MCF 10A (cell line): ENCODE results near the gene NEAT1. TPM values are rescaled to one million over a fixed set of nuclear protein-coding genes. Genes with fewer than 3 reads are reported as not detected.
A peak's percentile ranks its signal among the peaks of the same experiment; 100 is the strongest.

Experiments used
- BruUV-seq: library from RNA; stranded (reverse); fragments of 400-500 nt; replicated peaks from 2 replicates; lab custom pipeline; 2021; lab: Mats Ljungman, UMichigan
- CTCF ChIA-PET: fragments of 300-600 bp; sonication (Branson Sonifier 250); formaldehyde crosslinking; extraction: SDS; loops from one replicate; lab custom pipeline; 2021; ENCODE audit warnings: antibody characterized with exemption, inconsistent platforms; lab: Yijun Ruan, JAX
- POLR2A ChIA-PET: fragments of 300-600, 350-650 bp; sonication (Branson Sonifier 250); formaldehyde crosslinking; extraction: SDS; loops from one replicate; lab custom pipeline; 2020; ENCODE audit warnings: antibody characterized with exemption, inconsistent platforms; lab: Yijun Ruan, JAX
- DNase-seq: peaks from one replicate; pipeline ENCODE4 v3.0.0-alpha.2; 2018; ENCODE audit not compliant: unreplicated experiment
- H3K27ac Mint-ChIP-seq: one replicate; pipeline ENCODE4 v1.8.0; 2022; ENCODE audit warnings: mild to moderate bottlenecking, low read depth, mixed read lengths; ENCODE audit not compliant: unreplicated experiment
- H3K27me3 Mint-ChIP-seq: one replicate; pipeline ENCODE4 v1.8.0; 2022; ENCODE audit warnings: mixed read lengths; ENCODE audit not compliant: insufficient read depth, unreplicated experiment
- H3K36me3 Mint-ChIP-seq: one replicate; pipeline ENCODE4 v1.8.0; 2022; ENCODE audit warnings: mild to moderate bottlenecking, moderate library complexity, mixed read lengths; ENCODE audit not compliant: insufficient read depth, unreplicated experiment
- H3K4me1 Mint-ChIP-seq: one replicate; pipeline ENCODE4 v1.8.0; 2022; ENCODE audit warnings: mixed read lengths; ENCODE audit not compliant: insufficient read depth, unreplicated experiment
- H3K4me3 Mint-ChIP-seq: one replicate; pipeline ENCODE4 v1.8.0; 2022; ENCODE audit warnings: mild to moderate bottlenecking, moderate library complexity, mixed read lengths; ENCODE audit not compliant: unreplicated experiment
- H3K9me3 Mint-ChIP-seq: one replicate; pipeline ENCODE4 v1.8.0; 2022; ENCODE audit warnings: mixed read lengths; ENCODE audit not compliant: unreplicated experiment
- CTCF ChIP-seq: fragments of 200-600 bp; IDR thresholded peaks from one replicate; pipeline ENCODE4 v1.8.0; 2022; ENCODE audit warnings: antibody characterized with exemption, mild to moderate bottlenecking; ENCODE audit not compliant: unreplicated experiment
- intact Hi-C: fragments of 100-400 bp; cut with micrococcal nuclease; formaldehyde crosslinking; loops from 2 replicates; pipeline ENCODE4 v1.14.1; 2022
- total RNA-seq: library from RNA; stranded (reverse); gene quantifications from 2 replicates; pipeline ENCODE4 v1.2.3, GENCODE V29; 2022

Gene NEAT1
- total RNA-seq, 1 experiment from 2014 or later, result 1,026 TPM

GRCh38 chr11:65433657-65434056 is 11.1 kb downstream of the NEAT1 start:
- no peak for TF ChIP-seq CTCF
- DNase-seq, result no peak
- H3K4me3 Mint-ChIP-seq, result peak overlapping the region; percentile 98
- intact Hi-C loops, result no loop called here
- H3K9me3 Mint-ChIP-seq, result no peaks in the 10 kb centered on the region
- H3K4me1 Mint-ChIP-seq, result peaks cover 70% of the 10 kb centered on the region
- ChIA-PET POLR2A (interaction anchor here (0.9 to 5.0 kb wide), 8 partner anchors 11 to 70 kb away, joined by 3 to 390 read pairs (median 6); partner anchors contain the start of genes MALAT1 and NEAT1), CTCF (interaction anchor here (1.6 kb wide), 1 partner anchor 18 kb away, joined by 5 read pairs; no protein-coding TSS in a partner anchor)
- H3K27ac Mint-ChIP-seq, result peak overlapping the region; percentile 90
- H3K36me3 Mint-ChIP-seq, result peaks cover 100% of the 10 kb centered on the region
- BruUV-seq, result no TSS peak
- H3K27me3 Mint-ChIP-seq, result no peaks in the 10 kb centered on the region

- no TSS peak for BruUV-seq
- Mint-ChIP-seq H3K36me3 (peaks cover 100% of the 10 kb centered on the region), H3K4me1 (peaks cover 73% of the 10 kb centered on the region), H3K9me3 (no peaks in the 10 kb centered on the region), H3K4me3 (peak overlapping the region; percentile 57), H3K27me3 (no peaks in the 10 kb centered on the region), H3K27ac (peak overlapping the region; percentile 90)
- ChIA-PET POLR2A (interaction anchor here (0.9 to 5.0 kb wide), 8 partner anchors 12 to 69 kb away, joined by 3 to 390 read pairs (median 6); partner anchors contain the start of genes MALAT1 and NEAT1), CTCF (interaction anchor here (1.6 kb wide), 1 partner anchor 18 kb away, joined by 5 read pairs; no protein-coding TSS in a partner anchor)
- intact Hi-C loops, result no loop called here
- no peak for TF ChIP-seq CTCF
- DNase-seq, result peak; percentile 26
Observed at GRCh38 chr11:65434057-65434666, 11.6 kb downstream of the NEAT1 start.

- ChIA-PET CTCF (interaction anchor here (1.6 kb wide), 1 partner anchor 19 kb away, joined by 5 read pairs; no protein-coding TSS in a partner anchor), POLR2A (interaction anchor here (1.2 to 5.0 kb wide), 5 partner anchors 11 to 69 kb away, joined by 3 to 390 read pairs (median 57); partner anchors contain the start of genes MALAT1 and NEAT1)
- Mint-ChIP-seq H3K9me3 (no peaks in the 10 kb centered on the region), H3K27ac (peak overlapping the region; percentile 90), H3K27me3 (no peaks in the 10 kb centered on the region), H3K36me3 (peaks cover 100% of the 10 kb centered on the region), H3K4me3 (peak overlapping the region; percentile 57), H3K4me1 (peaks cover 73% of the 10 kb centered on the region)
- no TSS peak for BruUV-seq
- no peak for TF ChIP-seq CTCF
- intact Hi-C loops, result no loop called here
- peak; percentile 23 for DNase-seq
Observed at GRCh38 chr11:65434667-65435410, 12.2 kb downstream of the NEAT1 start.

GRCh38 chr11:65435411-65435931 is 12.9 kb downstream of the NEAT1 start:
- H3K36me3 Mint-ChIP-seq, result peaks cover 100% of the 10 kb centered on the region
- peak overlapping the region; percentile 90 for H3K27ac Mint-ChIP-seq
- peak; percentile 25 for DNase-seq
- ChIA-PET CTCF (interaction anchor here (0.6 kb wide), 1 partner anchor 62 kb away, joined by 3 read pairs; no protein-coding TSS in a partner anchor), POLR2A (interaction anchor here (4.9 to 5.0 kb wide), 3 partner anchors 10 to 68 kb away, joined by 57 to 390 read pairs (median 181); partner anchors contain the start of genes MALAT1 and NEAT1)
- intact Hi-C loops, result no loop called here
- H3K4me3 Mint-ChIP-seq, result peak overlapping the region; percentile 57
- no peak for TF ChIP-seq CTCF
- BruUV-seq, result no TSS peak
- H3K9me3 Mint-ChIP-seq, result no peaks in the 10 kb centered on the region
- no peaks in the 10 kb centered on the region for H3K27me3 Mint-ChIP-seq
- H3K4me1 Mint-ChIP-seq, result peaks cover 72% of the 10 kb centered on the region
